Peyer's patch (tissue), 4 donors: ENCODE results near the gene ARPC5.

Source experiments
- POLR2A ChIP-seq, 2 donors: fragments of 450-650 bp; IDR thresholded peaks; one replicate each; pipeline ENCODE4 v1.5.1; 2017; ENCODE audit warnings: antibody characterized with exemption in 2 of 2, mild to moderate bottlenecking in 2 of 2, moderate library complexity in 2 of 2
- TF ChIP-seq, protein P1 (sequence below), 6 experiments: fragments of 450-650 bp in 4 of 6; fragments of 200-600 bp in 2 of 6; sonication (generic) in 1 of 6; IDR thresholded peaks; one replicate each; pipeline ENCODE4 v1.5.1; 2017 to 2019; ENCODE audit warnings: antibody characterized with exemption in 6 of 6, mild to moderate bottlenecking in 3 of 6, moderate library complexity in 1 of 6

DNA sequence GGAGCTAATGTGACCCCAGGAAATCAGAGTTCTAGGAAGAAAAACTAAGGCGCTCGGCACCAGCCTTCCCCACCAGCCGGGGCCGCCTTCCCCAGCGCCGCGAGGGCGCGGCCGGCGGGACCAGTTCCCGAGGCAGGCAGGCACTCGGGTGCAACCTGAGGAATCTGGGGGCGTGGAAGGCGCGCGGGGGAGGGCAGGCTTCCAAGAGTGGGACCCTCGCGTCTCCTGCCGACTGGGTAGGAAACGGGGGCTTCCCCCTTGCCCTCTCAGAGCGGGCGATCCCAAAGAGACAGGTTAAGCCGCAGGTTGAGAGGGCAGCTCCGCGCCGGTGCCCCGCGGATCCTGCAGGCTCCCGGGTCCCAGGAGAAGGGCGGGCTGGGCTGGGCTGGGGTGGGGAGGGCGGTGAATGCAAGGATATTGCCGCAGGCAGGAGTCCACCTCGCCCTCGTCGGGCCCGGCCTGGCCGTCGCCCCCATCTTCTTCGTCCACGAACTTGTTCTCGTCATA, 431 bp downstream of the ARPC5 start:
- TF ChIP-seq, protein P1, sequence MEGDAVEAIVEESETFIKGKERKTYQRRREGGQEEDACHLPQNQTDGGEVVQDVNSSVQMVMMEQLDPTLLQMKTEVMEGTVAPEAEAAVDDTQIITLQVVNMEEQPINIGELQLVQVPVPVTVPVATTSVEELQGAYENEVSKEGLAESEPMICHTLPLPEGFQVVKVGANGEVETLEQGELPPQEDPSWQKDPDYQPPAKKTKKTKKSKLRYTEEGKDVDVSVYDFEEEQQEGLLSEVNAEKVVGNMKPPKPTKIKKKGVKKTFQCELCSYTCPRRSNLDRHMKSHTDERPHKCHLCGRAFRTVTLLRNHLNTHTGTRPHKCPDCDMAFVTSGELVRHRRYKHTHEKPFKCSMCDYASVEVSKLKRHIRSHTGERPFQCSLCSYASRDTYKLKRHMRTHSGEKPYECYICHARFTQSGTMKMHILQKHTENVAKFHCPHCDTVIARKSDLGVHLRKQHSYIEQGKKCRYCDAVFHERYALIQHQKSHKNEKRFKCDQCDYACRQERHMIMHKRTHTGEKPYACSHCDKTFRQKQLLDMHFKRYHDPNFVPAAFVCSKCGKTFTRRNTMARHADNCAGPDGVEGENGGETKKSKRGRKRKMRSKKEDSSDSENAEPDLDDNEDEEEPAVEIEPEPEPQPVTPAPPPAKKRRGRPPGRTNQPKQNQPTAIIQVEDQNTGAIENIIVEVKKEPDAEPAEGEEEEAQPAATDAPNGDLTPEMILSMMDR (IDR thresholded peaks at IDR 0.05), result no peak
- TF ChIP-seq POLR2A (IDR thresholded peaks at IDR 0.05), result no peak
